NCI-H187 (cell line): ENCODE results near the gene KCNH1.

ENCODE experiments used
- DNase-seq, 2 experiments: peaks; one replicate each; lab custom pipeline; 2025; lab: John Stamatoyannopoulos, UW

KCNH1 gene

GRCh38 chr1:210711825-210712612 lies 421.9 kb downstream of the KCNH1 start:
- no peak for DNase-seq

GRCh38 chr1:210709701-210710100 lies 424.2 kb downstream of the KCNH1 start:
- DNase-seq, result no peak

GRCh38 chr1:210707300-210708240 lies 426.4 kb downstream of the KCNH1 start:
- DNase-seq, result no peak

GRCh38 chr1:210706246-210706645 lies 427.7 kb downstream of the KCNH1 start:
- no peak for DNase-seq

- DNase-seq, result no peak
Measured at GRCh38 chr1:210705086-210705485, 428.9 kb downstream of the KCNH1 start.

GRCh38 chr1:210703593-210703992 lies 430.4 kb downstream of the KCNH1 start:
- DNase-seq, result no peak

GRCh38 chr1:210702506-210702905 lies 431.4 kb downstream of the KCNH1 start:
- DNase-seq, result no peak

- DNase-seq, result no peak
Measured at GRCh38 chr1:210700511-210700910, 433.4 kb downstream of the KCNH1 start.

- DNase-seq, result no peak
Measured at GRCh38 chr1:210700083-210700482, 433.9 kb downstream of the KCNH1 start.

GRCh38 chr1:210698661-210699060 lies 435.3 kb downstream of the KCNH1 start:
- no peak for DNase-seq

GRCh38 chr1:210697185-210697584 lies 436.8 kb downstream of the KCNH1 start:
- DNase-seq, result no peak

- no peak for DNase-seq
Measured at GRCh38 chr1:210696709-210697108, 437.2 kb downstream of the KCNH1 start.

GRCh38 chr1:210695026-210695425 lies 438.9 kb downstream of the KCNH1 start:
- DNase-seq, result no peak

- DNase-seq, result no peak
Measured at GRCh38 chr1:210692796-210693195, 441.2 kb downstream of the KCNH1 start.

GRCh38 chr1:210691039-210691610 lies 442.8 kb downstream of the KCNH1 start:
- DNase-seq, result no peak

- DNase-seq, result no peak
Measured at GRCh38 chr1:210690236-210690635, 443.7 kb downstream of the KCNH1 start.

- no peak for DNase-seq
Measured at GRCh38 chr1:210689826-210690225, 444.1 kb downstream of the KCNH1 start.

GRCh38 chr1:210688512-210689234 lies 445.3 kb downstream of the KCNH1 start:
- no peak for DNase-seq

- DNase-seq, result no peak
Measured at GRCh38 chr1:210687582-210688279, 446.2 kb downstream of the KCNH1 start.

- DNase-seq, result no peak
Measured at GRCh38 chr1:210686841-210687240, 447.1 kb downstream of the KCNH1 start.

- no peak for DNase-seq
Measured at GRCh38 chr1:210685295-210685650, 448.7 kb downstream of the KCNH1 start.
